Cortex of kidney (tissue), 1 donor: ENCODE data around the gene ATP5PD.
"Not testable (repeated sequence)": the region's sequence is repeated elsewhere in the genome, so short reads cannot be mapped to it uniquely, and the experiment has no call there.

Source experiments
- DNase-seq: peaks from one replicate; lab custom pipeline; 2025; lab: John Stamatoyannopoulos, UW

The ATP5PD gene

GRCh38 chr17:75077496-75078283 is 30.9 kb upstream of the ATP5PD start:
- no peak for DNase-seq

- no peak for DNase-seq
Observed at GRCh38 chr17:75077072-75077495, 30.3 kb upstream of the ATP5PD start.

GRCh38 chr17:75075597-75076336 is 29.0 kb upstream of the ATP5PD start:
- no peak for DNase-seq

GRCh38 chr17:75074532-75074931 is 27.8 kb upstream of the ATP5PD start:
- DNase-seq, result no peak

GRCh38 chr17:75073618-75074047 is 26.9 kb upstream of the ATP5PD start:
- DNase-seq, result no peak

GRCh38 chr17:75072909-75073308 is 26.1 kb upstream of the ATP5PD start:
- not testable (repeated sequence) for DNase-seq

- DNase-seq, result not testable (repeated sequence)
Observed at GRCh38 chr17:75071478-75072271, 24.9 kb upstream of the ATP5PD start.

GRCh38 chr17:75069783-75070182 is 23.0 kb upstream of the ATP5PD start:
- DNase-seq, result no peak

GRCh38 chr17:75068750-75069149 is 22.0 kb upstream of the ATP5PD start:
- DNase-seq, result no peak

GRCh38 chr17:75067856-75068255 is 21.1 kb upstream of the ATP5PD start:
- DNase-seq, result no peak

- DNase-seq, result no peak
Observed at GRCh38 chr17:75065562-75066151, 18.9 kb upstream of the ATP5PD start.

- DNase-seq, result no peak
Observed at GRCh38 chr17:75064867-75065561, 18.2 kb upstream of the ATP5PD start.

- DNase-seq, result no peak
Observed at GRCh38 chr17:75064460-75064859, 17.7 kb upstream of the ATP5PD start.

GRCh38 chr17:75064040-75064439 is 17.3 kb upstream of the ATP5PD start:
- no peak for DNase-seq

- DNase-seq, result no peak
Observed at GRCh38 chr17:75063626-75064025, 16.9 kb upstream of the ATP5PD start.

GRCh38 chr17:75063201-75063600 is 16.4 kb upstream of the ATP5PD start:
- DNase-seq, result no peak

GRCh38 chr17:75061618-75062017 is 14.8 kb upstream of the ATP5PD start:
- DNase-seq, result no peak

- no peak for DNase-seq
Observed at GRCh38 chr17:75061055-75061438, 14.3 kb upstream of the ATP5PD start.

GRCh38 chr17:75060434-75061054 is 13.8 kb upstream of the ATP5PD start:
- DNase-seq, result no peak

- DNase-seq, result no peak
Observed at GRCh38 chr17:75059369-75060345, 12.9 kb upstream of the ATP5PD start.
